ENCODE measurements around the gene TNKS2. TPM values are rescaled to one million over a fixed set of nuclear protein-coding genes. Genes with fewer than 3 reads are reported as not detected.
A peak's percentile ranks its signal among the peaks of the same experiment; 100 is the strongest.
"Not testable (repeated sequence)": the region's sequence is repeated elsewhere in the genome, so short reads cannot be mapped to it uniquely, and the experiment has no call there.

The TNKS2 gene
- total and polyA plus RNA-seq, 4 donors: 35.3 to 91.9 (median 49.2) TPM

- Histone ChIP-seq H3K4me1 (ENCODE audit: control insufficient read depth, insufficient read depth, low read length) (peaks cover 2% of the 10 kb centered on the region), H3K27me3 (ENCODE audit: control insufficient read depth, insufficient read depth, low read length) (no peaks in the 10 kb centered on the region), H3K27ac (ENCODE audit: low read depth, low read length) (no peak overlapping the region), H3K4me3 (ENCODE audit: low read depth, low read length) (no peak overlapping the region), H3K36me3 (ENCODE audit: control insufficient read depth, insufficient read depth, low read length) (peaks cover 9% of the 10 kb centered on the region), H3K9me3 (ENCODE audit: control insufficient read depth, insufficient read depth, low read length) (no peaks in the 10 kb centered on the region)
- no peak for DNase-seq (ENCODE audit: low read depth in 4 of 6, low spot score in 6 of 6)
- 90% methylated on average over 3 of the region's 3 CpGs for whole genome bisulfite sequencing (ENCODE audit: insufficient coverage)
Measured at GRCh38 chr10:91803386-91804125, 5.3 kb downstream of the TNKS2 start.

- H3K27ac ChIP-seq (ENCODE audit: low read depth, low read length): no peak overlapping the region
- no peak overlapping the region for H3K4me3 ChIP-seq (ENCODE audit: low read depth, low read length)
- H3K27me3 ChIP-seq (ENCODE audit: control insufficient read depth, insufficient read depth, low read length): no peaks in the 10 kb centered on the region
- no peak for DNase-seq (ENCODE audit: low read depth in 4 of 6, low spot score in 6 of 6)
- H3K9me3 ChIP-seq (ENCODE audit: control insufficient read depth, insufficient read depth, low read length): no peaks in the 10 kb centered on the region
- H3K4me1 ChIP-seq (ENCODE audit: control insufficient read depth, insufficient read depth, low read length): peaks cover 2% of the 10 kb centered on the region
- H3K36me3 ChIP-seq (ENCODE audit: control insufficient read depth, insufficient read depth, low read length): peaks cover 9% of the 10 kb centered on the region
Measured at GRCh38 chr10:91804126-91804510, 5.9 kb downstream of the TNKS2 start.

- H3K4me1 ChIP-seq (ENCODE audit: control insufficient read depth, insufficient read depth, low read length): peaks cover 2% of the 10 kb centered on the region
- no peak overlapping the region for H3K27ac ChIP-seq (ENCODE audit: low read depth, low read length)
- 100% methylated on average over 2 of the region's 2 CpGs for WGBS (ENCODE audit: insufficient coverage)
- H3K36me3 ChIP-seq (ENCODE audit: control insufficient read depth, insufficient read depth, low read length): peaks cover 9% of the 10 kb centered on the region
- no peak for DNase-seq (ENCODE audit: low read depth in 4 of 6, low spot score in 6 of 6)
- H3K27me3 ChIP-seq (ENCODE audit: control insufficient read depth, insufficient read depth, low read length): no peaks in the 10 kb centered on the region
- H3K9me3 ChIP-seq (ENCODE audit: control insufficient read depth, insufficient read depth, low read length): no peaks in the 10 kb centered on the region
- no peak overlapping the region for H3K4me3 ChIP-seq (ENCODE audit: low read depth, low read length)
Measured at GRCh38 chr10:91805110-91805838, 7.0 kb downstream of the TNKS2 start.

- not testable (repeated sequence) for H3K4me1 ChIP-seq (ENCODE audit: control insufficient read depth, insufficient read depth, low read length); H3K27ac ChIP-seq (ENCODE audit: low read depth, low read length); H3K9me3 ChIP-seq (ENCODE audit: control insufficient read depth, insufficient read depth, low read length); H3K4me3 ChIP-seq (ENCODE audit: low read depth, low read length); H3K27me3 ChIP-seq (ENCODE audit: control insufficient read depth, insufficient read depth, low read length); H3K36me3 ChIP-seq (ENCODE audit: control insufficient read depth, insufficient read depth, low read length); DNase-seq (ENCODE audit: low read depth in 4 of 6, low spot score in 6 of 6)
- 71% methylated on average over 1 of the region's 14 CpGs for WGBS (ENCODE audit: insufficient coverage)
Measured at GRCh38 chr10:91807264-91807663, 9.0 kb downstream of the TNKS2 start.

GRCh38 chr10:91813251-91813650, 15.0 kb downstream of the TNKS2 start:
- H3K27ac ChIP-seq (ENCODE audit: low read depth, low read length): no peak overlapping the region
- no peaks in the 10 kb centered on the region for H3K9me3 ChIP-seq (ENCODE audit: control insufficient read depth, insufficient read depth, low read length)
- peaks cover 10% of the 10 kb centered on the region for H3K36me3 ChIP-seq (ENCODE audit: control insufficient read depth, insufficient read depth, low read length)
- no peaks in the 10 kb centered on the region for H3K4me1 ChIP-seq (ENCODE audit: control insufficient read depth, insufficient read depth, low read length)
- no peaks in the 10 kb centered on the region for H3K27me3 ChIP-seq (ENCODE audit: control insufficient read depth, insufficient read depth, low read length)
- 67% methylated on average over 1 of the region's 1 CpG for WGBS (ENCODE audit: insufficient coverage)
- H3K4me3 ChIP-seq (ENCODE audit: low read depth, low read length): no peak overlapping the region
- no peak for DNase-seq (ENCODE audit: low read depth in 4 of 6, low spot score in 6 of 6)

- Histone ChIP-seq H3K9me3 (ENCODE audit: control insufficient read depth, insufficient read depth, low read length) (no peaks in the 10 kb centered on the region), H3K27me3 (ENCODE audit: control insufficient read depth, insufficient read depth, low read length) (no peaks in the 10 kb centered on the region), H3K27ac (ENCODE audit: low read depth, low read length) (no peak overlapping the region), H3K4me3 (ENCODE audit: low read depth, low read length) (no peak overlapping the region), H3K36me3 (ENCODE audit: control insufficient read depth, insufficient read depth, low read length) (peaks cover 25% of the 10 kb centered on the region), H3K4me1 (ENCODE audit: control insufficient read depth, insufficient read depth, low read length) (no peaks in the 10 kb centered on the region)
- DNase-seq (ENCODE audit: low read depth in 4 of 6, low spot score in 6 of 6): peak in 1 of 6 donors; percentile 76
- 90% methylated on average over 1 of the region's 2 CpGs for WGBS (ENCODE audit: insufficient coverage)
Measured at GRCh38 chr10:91816981-91817380, 18.8 kb downstream of the TNKS2 start.

GRCh38 chr10:91820144-91820543, 21.9 kb downstream of the TNKS2 start:
- no peaks in the 10 kb centered on the region for H3K4me1 ChIP-seq (ENCODE audit: control insufficient read depth, insufficient read depth, low read length)
- no peak overlapping the region for H3K27ac ChIP-seq (ENCODE audit: low read depth, low read length)
- H3K36me3 ChIP-seq (ENCODE audit: control insufficient read depth, insufficient read depth, low read length): peaks cover 42% of the 10 kb centered on the region
- no peaks in the 10 kb centered on the region for H3K27me3 ChIP-seq (ENCODE audit: control insufficient read depth, insufficient read depth, low read length)
- no peak overlapping the region for H3K4me3 ChIP-seq (ENCODE audit: low read depth, low read length)
- DNase-seq (ENCODE audit: low read depth in 4 of 6, low spot score in 6 of 6): no peak
- H3K9me3 ChIP-seq (ENCODE audit: control insufficient read depth, insufficient read depth, low read length): no peaks in the 10 kb centered on the region
- WGBS (ENCODE audit: insufficient coverage): 77% methylated on average over 2 of the region's 3 CpGs

- no CpG with 5 or more reads among the region's 1 CpG for WGBS (ENCODE audit: insufficient coverage)
- H3K27me3 ChIP-seq (ENCODE audit: control insufficient read depth, insufficient read depth, low read length): no peaks in the 10 kb centered on the region
- no peaks in the 10 kb centered on the region for H3K9me3 ChIP-seq (ENCODE audit: control insufficient read depth, insufficient read depth, low read length)
Measured at GRCh38 chr10:91824076-91824475, 25.9 kb downstream of the TNKS2 start.

GRCh38 chr10:91829268-91829667, 31.0 kb downstream of the TNKS2 start:
- no peak overlapping the region for H3K27ac ChIP-seq (ENCODE audit: low read depth, low read length)
- H3K4me1 ChIP-seq (ENCODE audit: control insufficient read depth, insufficient read depth, low read length): no peaks in the 10 kb centered on the region
- no peaks in the 10 kb centered on the region for H3K9me3 ChIP-seq (ENCODE audit: control insufficient read depth, insufficient read depth, low read length)
- H3K36me3 ChIP-seq (ENCODE audit: control insufficient read depth, insufficient read depth, low read length): peaks cover 12% of the 10 kb centered on the region
- no peak overlapping the region for H3K4me3 ChIP-seq (ENCODE audit: low read depth, low read length)
- DNase-seq (ENCODE audit: low read depth in 4 of 6, low spot score in 6 of 6): no peak
- WGBS (ENCODE audit: insufficient coverage): no CpG with 5 or more reads among the region's 2 CpGs
- H3K27me3 ChIP-seq (ENCODE audit: control insufficient read depth, insufficient read depth, low read length): no peaks in the 10 kb centered on the region

More at GRCh38 chr10:91824076-91824475, 25.9 kb downstream of the TNKS2 start:
- H3K27ac ChIP-seq (ENCODE audit: low read depth, low read length): no peak overlapping the region
- H3K36me3 ChIP-seq (ENCODE audit: control insufficient read depth, insufficient read depth, low read length): peaks cover 28% of the 10 kb centered on the region
- no peak for DNase-seq (ENCODE audit: low read depth in 4 of 6, low spot score in 6 of 6)
- no peak overlapping the region for H3K4me3 ChIP-seq (ENCODE audit: low read depth, low read length)
- no peaks in the 10 kb centered on the region for H3K4me1 ChIP-seq (ENCODE audit: control insufficient read depth, insufficient read depth, low read length)

- no peak for DNase-seq (ENCODE audit: low read depth in 4 of 6, low spot score in 6 of 6)
- 60% methylated on average over 2 of the region's 3 CpGs for WGBS (ENCODE audit: insufficient coverage)
- Histone ChIP-seq H3K4me1 (ENCODE audit: control insufficient read depth, insufficient read depth, low read length) (no peaks in the 10 kb centered on the region), H3K9me3 (ENCODE audit: control insufficient read depth, insufficient read depth, low read length) (no peaks in the 10 kb centered on the region), H3K4me3 (ENCODE audit: low read depth, low read length) (no peak overlapping the region), H3K27ac (ENCODE audit: low read depth, low read length) (no peak overlapping the region), H3K27me3 (ENCODE audit: control insufficient read depth, insufficient read depth, low read length) (no peaks in the 10 kb centered on the region), H3K36me3 (ENCODE audit: control insufficient read depth, insufficient read depth, low read length) (peaks cover 23% of the 10 kb centered on the region)
Measured at GRCh38 chr10:91838199-91838598, 40.0 kb downstream of the TNKS2 start.
